NCI-H1436 treated with DMSO at 0.1 percent for 48 hours (cell line): Measurements from ENCODE around the gene LARGE1.

Experiments used
- DNase-seq: peaks from one replicate; lab custom pipeline; 2025; lab: John Stamatoyannopoulos, UW

Gene LARGE1

DNA sequence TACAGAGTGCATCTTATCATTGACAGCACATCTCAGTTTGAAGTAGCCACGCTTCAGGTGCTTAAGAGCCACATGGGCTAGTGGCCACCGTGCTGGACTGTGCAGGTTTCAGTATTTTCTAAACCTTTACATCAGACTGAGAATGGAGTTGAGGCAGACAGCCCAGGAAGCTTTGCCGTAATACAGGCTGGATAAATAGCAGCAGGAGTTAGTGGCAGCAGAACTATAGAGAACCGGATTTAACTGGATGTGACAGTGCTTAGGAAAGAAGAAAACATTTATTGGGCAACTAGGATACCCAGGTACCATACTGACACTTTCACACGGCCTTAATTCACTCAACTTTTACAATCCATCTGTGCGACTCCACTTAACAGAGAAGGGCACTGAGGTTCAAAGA lies 145.5 kb downstream of the LARGE1 start:
- DNase-seq, result no peak

DNA sequence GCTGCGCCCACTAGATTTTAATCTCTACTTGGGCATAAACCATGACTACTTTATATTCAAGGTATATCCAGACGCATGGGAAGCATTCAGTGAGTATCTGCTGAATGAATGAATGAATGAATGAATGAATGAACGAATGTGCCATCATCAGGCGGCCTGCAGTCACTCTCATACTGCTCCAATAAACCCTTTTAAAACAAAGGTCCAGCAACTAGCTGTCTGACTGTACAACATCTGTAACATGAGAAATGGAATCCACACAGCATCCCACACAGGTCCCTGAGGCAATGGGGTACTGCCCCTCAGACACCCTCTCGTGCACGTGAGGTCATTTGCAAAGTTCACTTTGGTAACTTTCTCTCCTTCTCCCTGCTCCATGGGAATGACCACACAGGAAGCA lies 147.5 kb downstream of the LARGE1 start:
- no peak for DNase-seq

DNA sequence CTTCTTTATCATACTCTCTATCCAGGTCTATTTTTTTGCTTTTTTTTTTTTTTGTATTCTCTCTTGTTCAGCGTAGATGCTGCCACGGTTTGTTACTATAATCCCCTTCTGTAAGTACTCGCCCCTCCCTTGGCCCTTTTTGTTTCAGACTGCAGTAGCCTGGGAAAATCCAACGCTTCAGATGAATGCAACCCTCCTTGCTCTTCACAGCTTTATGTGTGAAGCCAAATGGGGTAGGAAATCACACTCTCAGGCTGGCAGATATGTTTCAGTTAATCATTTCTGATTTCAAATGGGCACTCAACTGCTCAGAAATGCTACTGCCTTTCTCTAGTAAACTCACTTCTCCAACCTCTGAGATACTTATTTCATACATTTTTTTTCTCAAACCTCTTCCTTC lies 149.1 kb downstream of the LARGE1 start:
- no peak for DNase-seq

DNA sequence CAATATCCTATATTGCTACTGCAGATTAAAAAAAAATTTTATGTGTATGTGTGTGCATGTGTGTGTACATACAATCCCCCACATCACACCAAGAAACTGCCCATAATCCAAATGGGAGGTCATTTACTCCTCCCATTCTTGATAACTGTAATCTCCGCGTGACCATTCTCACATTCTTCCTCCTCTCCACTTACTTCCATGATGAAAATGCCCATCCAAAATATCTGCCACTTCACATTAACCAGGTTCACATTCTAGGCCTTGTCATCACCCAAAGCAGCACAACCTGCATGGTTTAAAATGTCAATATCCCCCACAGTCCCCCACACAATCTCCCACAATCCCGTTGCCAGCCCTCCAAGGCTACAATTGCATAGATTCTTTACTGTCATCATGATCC lies 149.6 kb downstream of the LARGE1 start:
- no peak for DNase-seq

DNA sequence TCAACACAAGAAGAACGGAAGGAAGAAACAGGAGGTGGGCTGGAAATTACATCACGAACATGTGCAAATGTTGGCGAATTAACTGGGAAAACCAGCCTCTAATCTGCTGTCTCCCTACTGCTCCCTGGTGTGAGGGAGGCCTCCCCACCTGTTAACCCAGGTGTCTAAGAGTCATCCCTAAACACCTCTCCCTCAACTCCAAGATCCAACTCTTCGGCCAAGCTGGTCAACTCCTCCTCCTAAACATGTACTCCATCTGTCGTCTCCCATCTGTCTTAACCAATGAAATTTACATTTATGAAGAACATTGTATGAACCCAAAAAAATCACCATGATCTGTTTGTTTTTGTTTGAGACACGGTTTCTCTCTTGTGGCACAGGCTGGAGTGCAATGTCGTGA lies 154.2 kb downstream of the LARGE1 start:
- DNase-seq, result no peak

DNA sequence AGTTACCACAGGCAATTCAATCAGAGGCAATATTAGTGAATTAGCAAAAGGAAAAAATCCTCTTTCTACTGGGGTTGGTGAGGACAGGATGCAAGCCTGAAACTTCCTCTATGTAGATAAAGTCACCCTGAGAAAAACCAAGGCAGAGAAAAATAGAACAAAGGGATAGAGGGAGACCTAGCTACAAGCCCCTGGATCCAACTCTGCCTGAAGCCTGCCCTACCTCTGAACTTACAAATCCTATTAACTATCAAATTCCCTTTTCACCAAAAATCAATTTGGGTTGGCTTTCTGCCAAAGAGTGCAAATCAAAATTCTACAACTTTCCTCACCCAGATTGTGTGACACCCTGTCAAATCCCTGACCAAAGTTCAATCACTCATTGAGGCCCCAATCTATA lies 161.3 kb downstream of the LARGE1 start:
- no peak for DNase-seq

DNA sequence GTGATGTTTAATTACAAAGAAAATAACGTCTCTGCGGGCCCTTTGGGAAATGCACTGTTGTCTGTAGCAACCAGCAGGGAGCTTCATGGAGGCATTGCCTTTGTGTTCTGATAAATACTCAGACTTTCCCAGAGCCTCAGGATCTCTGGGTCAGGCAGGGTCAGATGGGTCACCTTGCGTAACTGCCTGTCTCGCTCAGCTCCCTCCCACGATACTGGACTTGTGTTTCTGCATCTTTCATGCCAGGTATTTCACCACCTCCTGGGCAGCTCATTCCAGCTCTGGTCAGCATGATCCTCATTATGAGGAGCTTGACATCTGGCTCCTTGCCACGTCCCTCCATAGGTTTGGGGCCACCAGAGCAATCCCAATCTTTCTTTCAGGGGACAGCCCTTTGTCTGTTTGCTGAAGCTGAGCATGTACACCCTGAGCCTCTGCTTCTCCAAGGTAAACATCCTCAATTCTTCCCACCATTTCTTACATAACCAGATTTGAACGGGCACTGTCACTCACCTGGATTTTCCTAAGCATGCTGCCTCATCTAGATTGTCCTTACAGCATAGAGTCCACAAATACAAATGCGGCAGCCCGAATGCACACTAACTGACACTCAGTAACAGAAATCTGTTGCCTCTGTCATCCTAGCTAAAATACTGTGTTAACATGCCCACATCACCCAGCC lies 162.3 kb downstream of the LARGE1 start:
- no peak for DNase-seq

DNA sequence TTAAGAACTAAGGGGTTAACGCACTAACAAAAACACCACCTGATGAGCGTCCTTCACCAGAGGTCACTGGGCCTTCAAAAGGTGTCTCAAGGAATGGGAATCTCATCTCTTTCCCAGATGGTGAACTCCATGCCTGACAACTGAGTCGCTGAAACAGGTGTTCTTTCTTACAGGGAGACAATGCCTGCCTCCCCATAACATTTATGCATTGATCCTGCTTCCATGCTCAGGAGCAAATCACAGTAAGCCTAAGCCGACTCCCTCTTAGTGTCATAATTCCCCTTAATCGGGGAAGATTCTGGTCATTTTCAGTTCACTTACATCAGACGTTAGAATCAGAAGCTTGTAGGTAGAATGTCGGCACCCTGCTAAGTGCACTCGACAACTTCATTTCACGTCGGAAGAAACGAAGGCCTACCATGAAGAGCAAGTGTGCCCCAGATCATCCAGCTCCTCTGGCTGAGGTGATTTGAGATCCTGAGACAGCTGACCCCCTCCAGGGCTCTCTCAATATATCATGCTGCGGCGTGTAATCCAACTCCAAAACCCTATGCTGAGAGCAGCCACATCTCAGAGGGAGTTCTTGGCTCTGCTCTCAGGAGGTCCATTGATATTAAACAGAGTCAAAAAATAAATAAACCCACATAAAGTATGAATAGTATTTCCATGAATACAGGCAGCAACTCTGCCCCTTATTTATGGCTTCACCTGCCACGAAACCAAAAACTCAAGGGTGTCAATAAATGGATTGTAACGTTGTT lies 163.1 kb downstream of the LARGE1 start:
- no peak for DNase-seq

DNA sequence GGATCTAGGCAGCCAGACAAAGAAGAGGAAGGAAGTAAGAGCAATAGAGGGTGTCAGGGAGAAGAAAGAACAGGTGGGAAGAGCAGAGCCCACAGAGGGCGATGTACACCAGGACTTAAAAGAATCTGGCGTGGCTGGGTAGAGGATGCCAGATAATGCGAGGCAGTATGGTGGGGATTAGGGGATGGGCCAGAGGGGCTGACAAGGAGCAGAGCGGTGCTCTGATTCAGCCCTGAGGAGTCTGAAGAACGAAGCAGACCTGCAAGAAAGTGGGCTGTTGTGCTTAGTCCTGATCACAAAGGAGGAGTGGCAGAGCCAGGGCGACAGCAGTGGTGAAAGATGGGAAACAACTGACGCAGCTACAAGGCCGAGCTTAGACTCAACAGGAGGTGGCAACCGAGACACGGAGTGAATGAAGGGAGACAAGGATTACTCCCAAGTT lies 163.7 kb downstream of the LARGE1 start:
- no peak for DNase-seq

DNA sequence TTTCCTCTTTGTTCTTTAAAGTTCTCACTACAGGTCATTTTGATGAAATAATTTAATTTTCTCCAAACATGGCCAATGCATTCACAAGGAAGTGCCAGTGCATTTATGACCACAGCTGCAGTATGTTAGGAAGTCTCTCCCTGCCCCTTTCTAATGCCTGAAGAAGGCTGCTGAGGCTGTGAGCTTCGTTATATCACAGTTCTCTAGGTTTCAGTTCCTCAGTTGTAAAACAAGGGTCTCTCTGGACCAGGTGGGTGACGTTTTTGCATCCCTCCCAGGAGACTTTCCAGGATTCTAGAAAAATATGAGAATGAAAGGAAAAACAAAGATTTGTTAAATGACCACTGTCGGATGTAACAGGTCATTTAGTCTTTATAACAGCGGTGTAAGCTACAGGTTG lies 171.6 kb downstream of the LARGE1 start:
- DNase-seq, result no peak

DNA sequence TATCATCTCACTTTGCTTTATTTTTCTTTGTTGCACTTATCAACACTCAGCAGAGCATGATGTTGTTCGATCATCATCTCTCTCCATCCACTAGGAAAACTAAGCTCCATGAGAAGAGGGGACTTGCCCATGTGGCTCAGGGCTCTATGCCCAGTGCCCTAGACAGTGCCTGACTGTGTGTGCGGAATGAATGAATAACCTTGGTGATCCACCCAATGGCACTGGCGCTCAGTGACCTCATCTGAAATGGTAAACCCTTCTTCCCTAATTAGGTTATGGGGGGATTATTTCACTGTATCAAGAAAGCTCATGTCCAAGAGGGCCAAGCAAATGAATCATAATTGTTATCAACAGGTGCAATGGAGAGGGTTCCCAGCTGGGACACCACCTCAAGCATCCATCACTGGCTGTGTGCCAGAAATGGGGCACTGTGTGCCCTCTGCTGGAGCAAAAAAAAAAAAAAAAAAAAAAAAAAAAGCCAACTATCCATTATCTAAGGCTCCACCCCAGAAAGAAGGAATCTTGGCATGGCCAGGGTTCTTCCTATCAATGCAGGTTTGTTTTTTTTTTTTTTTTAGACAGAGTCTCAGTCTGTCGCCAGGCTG lies 172.6 kb downstream of the LARGE1 start:
- peak; percentile 31 for DNase-seq

DNA sequence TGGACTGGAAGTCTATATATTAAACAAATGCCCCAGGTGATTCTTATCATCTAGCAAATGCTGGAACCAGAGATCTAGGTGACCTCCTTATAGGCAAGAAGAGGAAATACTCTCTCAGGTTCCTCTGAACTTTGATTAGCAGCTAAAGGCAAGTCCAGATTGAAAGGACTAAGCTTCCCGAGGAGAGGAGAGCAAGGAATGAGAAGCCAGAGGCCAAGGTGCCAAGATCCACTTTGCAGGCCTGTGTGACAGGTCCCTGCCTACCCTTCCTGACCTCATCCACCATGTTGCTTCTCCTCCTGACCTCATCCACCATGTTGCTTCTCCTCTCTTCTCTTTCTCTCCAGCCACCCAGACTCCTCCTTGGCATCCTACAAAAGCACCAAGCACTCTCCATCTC lies 173.2 kb downstream of the LARGE1 start:
- DNase-seq, result no peak

DNA sequence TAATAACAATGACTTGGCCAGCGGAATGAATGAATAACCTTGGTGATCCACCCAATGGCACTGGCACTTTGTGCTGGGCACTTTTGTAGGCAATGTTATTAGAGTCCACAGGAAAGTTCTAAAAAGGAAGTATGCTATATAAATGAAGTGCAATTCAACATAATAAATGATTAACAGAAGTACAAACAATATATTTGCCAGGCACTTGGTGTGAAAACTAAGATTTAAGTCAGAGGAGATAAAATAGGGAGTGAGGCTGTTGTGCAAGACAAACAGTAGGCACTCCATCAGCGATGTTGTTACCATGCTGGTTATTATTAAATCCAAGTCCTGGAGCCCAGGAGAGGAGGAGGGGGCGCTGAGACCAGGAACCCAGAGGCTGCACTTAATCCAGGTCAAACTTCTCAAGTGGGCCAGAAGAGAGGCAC lies 173.8 kb downstream of the LARGE1 start:
- DNase-seq, result no peak

DNA sequence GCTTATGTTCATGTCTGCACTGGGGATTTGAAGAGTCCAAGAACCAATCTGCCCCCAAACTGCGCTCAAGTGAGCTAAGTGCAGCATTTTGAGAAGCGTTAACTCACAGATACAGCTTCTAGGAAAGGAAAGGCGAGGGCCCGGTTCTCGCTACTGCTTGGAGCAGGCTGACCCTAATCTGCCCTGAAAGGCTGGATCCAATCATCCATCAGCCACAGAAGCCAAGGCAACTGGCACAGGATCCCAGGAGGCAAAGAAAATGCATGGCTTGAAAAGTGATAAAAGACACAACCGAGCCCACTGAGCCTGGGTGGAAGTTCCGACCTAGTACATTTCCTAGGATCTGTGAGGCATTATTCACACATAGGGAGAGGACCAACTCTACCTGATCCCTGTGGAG lies 174.8 kb downstream of the LARGE1 start:
- DNase-seq, result no peak

DNA sequence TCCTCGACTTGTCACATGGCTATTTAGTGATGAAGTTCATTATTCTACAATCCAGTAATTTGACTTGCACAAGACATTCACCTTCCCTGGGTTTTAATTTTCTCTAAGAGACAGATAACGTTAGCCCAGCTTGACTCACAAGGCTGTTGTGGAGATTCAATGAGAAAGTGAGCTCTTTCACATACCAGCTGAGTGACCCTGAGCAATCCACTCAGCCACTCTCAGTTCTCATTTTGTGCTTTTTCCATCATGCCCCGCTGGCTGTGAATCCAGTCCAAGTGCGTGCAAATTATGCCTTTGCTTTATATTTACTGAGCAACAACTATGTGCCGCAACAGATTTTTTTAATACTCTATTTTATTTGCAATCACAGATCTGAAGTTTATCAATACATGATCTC lies 176.5 kb downstream of the LARGE1 start:
- DNase-seq, result no peak

DNA sequence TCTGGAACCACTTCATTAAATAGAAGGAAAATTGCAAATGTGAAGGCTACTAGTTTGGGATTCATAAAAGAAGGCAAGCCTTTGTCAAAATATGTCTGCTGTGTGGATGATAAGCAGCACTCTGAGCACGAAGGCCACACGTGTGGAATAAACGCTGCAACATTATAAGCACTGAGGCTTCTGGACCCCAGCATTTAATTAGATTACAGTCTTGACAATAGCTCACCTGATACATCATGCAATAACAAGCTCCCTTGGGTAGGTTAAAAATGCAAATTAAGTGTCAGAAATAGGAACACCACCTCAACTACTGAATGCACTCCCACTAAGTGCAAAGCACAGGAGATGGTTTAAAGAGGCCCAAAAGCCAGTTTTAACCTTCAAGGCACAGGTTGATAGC lies 179.3 kb downstream of the LARGE1 start:
- DNase-seq, result peak; percentile 5

DNA sequence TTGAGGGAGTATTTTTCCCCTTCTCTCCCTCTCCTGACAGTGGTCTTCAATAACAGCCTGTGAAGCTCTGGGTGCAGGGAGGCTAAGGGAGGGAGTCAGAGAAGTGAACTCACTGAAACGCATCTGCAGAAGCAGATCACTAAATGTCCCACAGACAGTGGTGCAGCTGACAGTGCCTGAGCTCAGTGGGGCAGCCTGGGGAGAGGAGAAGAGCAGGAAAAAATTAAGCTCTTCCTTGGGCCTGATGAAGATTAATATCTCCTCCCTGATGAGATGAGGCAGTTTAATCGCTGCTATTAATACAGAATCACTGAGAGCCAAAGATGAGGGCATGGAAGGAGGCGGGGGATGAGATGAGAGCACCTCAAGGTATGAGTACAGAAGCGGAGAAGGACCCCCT lies 180.8 kb downstream of the LARGE1 start:
- no peak for DNase-seq

DNA sequence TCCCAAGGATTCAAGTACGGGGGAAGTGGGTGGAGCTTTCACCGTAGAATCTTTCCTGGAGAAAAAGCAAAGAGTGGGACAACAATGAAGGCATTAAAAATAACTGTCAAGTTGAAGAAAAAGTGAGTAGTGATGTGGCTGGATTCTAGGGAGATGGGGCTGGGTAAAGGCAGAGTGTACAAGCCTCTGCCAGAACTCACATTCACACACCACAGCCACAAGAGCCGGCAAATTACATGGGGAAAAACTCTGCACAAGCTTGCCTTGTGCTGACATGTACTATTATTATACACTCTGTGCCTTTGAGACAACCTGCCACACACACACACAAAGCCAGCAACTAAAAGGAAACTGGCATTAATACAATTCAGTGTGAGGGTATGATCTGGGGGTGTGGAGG lies 182.6 kb downstream of the LARGE1 start:
- DNase-seq, result no peak

DNA sequence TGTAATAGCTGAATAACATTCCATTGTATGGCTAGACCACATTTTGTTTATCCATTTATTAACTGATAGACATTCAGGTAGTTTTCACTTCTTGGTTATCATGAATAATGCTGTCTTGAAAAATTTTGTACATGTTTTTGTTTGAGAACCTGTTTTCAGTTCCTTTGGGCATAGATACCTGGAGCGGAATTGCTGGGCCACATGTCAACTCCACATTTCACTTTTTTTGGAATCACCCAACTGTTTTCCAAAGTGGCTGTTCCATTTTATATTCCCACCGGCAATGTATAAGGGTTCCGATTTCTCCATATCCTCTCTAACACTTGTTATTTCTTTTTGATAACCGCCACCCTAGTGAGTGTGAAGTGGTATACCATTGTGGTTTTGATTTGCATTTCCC lies 184.3 kb downstream of the LARGE1 start:
- DNase-seq, result no peak

DNA sequence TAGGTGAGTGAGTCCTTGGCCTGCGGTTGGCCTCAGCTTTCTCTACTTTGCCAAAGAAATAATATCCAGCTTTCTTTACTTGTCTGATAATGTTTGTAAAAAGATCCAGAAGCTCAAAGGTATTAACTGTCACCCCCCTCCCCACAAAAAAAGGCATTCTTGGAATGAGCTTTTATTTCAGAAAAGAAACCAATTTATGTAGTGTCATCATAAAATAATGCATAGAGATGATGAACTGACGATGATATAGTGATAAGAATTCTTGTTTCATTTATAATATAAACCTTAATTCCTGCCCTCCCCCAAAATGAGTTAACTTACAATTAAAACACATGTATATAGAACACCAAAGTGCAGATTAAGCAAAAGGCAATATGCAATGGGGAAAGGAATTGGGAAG lies 191.4 kb downstream of the LARGE1 start:
- no peak for DNase-seq

DNA sequence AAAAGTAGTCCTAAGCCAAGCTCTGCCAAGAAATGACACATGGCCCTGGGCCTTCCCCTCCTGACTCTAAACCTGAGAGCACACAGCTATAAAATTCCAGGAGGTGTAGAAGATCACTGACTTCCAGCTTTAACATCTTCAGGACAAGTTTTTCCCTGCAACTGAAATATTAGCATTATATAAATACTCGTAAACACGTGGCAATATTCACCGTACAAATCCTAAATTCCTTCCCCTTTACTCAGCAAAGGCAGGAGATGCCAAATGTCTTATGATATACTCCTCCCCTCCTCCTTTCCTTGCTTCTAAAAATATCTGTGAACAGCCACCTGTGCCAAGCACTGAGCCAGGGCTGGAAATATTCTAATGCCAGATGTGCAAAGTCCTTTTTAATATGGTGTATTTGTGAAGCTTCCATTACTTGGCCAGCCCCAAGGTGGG lies 194.0 kb downstream of the LARGE1 start:
- DNase-seq, result no peak

DNA sequence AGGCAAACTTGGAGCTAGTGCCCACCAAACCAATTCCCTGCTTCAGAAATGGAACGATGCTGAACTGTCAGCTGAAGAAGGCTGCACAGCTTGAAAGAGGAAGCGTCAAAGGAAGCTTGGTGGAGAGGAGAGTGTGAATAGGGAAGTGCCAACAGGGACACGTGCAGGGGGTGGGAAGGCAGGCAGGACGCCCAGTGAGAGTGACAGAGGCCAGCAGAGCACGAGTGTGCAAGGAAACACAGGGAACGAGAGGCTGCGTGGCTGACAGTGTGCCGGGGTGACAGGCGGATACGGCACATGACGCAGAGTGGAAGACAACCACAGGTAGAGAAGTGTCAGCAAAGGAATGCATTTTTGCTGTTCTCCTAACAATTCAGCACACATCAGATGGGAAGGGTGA lies 196.4 kb downstream of the LARGE1 start:
- no peak for DNase-seq

DNA sequence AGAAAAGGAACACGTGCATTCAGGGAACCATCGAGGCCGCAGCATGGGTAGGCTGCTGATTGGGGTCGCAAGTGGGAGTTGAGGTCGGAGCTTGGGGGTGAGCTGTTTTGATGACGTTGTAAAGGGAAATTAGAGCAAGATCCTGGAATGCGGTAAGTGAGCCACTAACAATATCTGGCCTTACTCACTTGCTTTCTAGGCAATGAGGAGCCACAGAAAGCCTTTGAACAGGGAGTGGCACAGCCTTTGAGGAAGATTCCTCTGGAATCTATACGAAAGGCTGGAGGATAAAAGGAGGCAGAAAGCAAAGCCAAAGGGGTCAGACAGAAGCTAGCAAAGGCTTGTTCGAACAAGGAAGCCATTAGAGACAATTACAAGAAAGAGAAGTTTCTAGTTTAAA lies 197.5 kb downstream of the LARGE1 start:
- no peak for DNase-seq
